Ovary (tissue), 1 donor: ENCODE measurements around the gene PDE3A.

Experiments
- EP300 ChIP-seq: sonication (generic); formaldehyde crosslinking; IDR thresholded peaks from one replicate; pipeline ENCODE4 v1.6.1; 2017; ENCODE audit warnings: antibody characterized with exemption
- POLR2A ChIP-seq: fragments of 450-650 bp; IDR thresholded peaks from one replicate; pipeline ENCODE4 v1.6.1; 2017; ENCODE audit warnings: antibody characterized with exemption, mild to moderate bottlenecking, moderate library complexity

DNA sequence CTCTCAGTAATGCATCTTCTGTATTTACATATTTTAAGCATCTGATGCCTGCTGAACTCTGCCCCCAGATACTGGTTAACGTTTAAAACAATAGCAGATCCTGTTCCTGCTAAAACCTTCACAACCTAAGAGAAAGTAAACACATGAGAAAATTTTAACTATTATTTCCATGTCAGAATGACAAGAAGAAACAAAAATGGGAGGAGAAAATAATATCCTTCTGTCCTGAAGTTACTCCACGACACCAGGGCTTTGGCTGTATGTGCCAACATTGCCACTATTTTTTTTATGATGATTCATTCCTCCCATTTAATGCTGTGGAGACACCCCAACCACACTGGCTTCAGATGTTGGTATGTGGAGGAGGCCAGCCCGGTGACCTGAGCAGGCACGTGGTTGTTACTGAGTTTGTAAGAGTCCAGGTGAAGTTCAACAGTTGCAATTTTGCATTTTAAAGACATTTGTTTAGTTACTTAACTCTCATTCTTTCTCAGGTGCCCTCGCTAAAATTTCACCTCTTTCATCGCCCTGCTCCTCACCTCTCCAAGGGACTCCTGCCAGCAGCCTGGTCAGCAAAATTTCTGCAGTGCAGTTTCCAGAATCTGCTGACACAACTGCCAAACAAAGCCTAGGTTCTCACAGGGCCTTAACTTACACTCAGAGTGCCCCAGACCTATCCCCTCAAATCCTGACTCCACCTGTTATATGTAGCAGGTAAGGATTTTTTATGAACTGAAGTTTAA, 261.2 kb downstream of the PDE3A start:
- TF ChIP-seq POLR2A (no peak), EP300 (no peak)
